Esophagus mucosa (tissue), 1 donor: Measurements from ENCODE around the gene ECI1. TPM values are rescaled to one million over a fixed set of nuclear protein-coding genes. Genes with fewer than 3 reads are reported as not detected.
A peak's percentile ranks its signal among the peaks of the same experiment; 100 is the strongest.
"Not testable (repeated sequence)": the region's sequence is repeated elsewhere in the genome, so short reads cannot be mapped to it uniquely, and the experiment has no call there.

Experiments
- ATAC-seq: fragments of 200-7000 bp; cut with Tn5 transposase; one replicate; pipeline ENCODE4 v1.9.1; 2020
- total RNA-seq: library from RNA; stranded (reverse); gene quantifications from one replicate; pipeline ENCODE4 v1.2.4, GENCODE V29; 2023
- donor health status: DM: yes; HTN: yes; CAD: no.

Gene ECI1
- total RNA-seq, 1 donor from 2014 or later, result 65.8 TPM

DNA sequence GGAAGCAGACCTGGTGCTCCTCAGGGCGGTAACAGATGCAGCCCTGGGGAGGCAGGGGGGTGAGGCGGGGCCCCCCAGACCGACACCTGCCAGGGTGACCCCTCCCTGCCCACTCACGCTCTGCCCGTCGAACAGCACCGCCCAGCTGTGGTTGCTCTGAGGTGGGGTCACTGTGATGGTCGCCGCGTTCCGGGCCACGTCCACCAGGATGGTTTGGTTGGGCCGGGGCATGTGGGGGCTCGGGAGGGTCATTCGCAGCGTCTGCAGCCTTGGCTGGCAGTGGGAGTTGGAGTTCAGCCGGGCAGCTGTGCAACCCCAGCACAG, 41.4 kb downstream of the ECI1 start:
- ATAC-seq, result no peak

DNA sequence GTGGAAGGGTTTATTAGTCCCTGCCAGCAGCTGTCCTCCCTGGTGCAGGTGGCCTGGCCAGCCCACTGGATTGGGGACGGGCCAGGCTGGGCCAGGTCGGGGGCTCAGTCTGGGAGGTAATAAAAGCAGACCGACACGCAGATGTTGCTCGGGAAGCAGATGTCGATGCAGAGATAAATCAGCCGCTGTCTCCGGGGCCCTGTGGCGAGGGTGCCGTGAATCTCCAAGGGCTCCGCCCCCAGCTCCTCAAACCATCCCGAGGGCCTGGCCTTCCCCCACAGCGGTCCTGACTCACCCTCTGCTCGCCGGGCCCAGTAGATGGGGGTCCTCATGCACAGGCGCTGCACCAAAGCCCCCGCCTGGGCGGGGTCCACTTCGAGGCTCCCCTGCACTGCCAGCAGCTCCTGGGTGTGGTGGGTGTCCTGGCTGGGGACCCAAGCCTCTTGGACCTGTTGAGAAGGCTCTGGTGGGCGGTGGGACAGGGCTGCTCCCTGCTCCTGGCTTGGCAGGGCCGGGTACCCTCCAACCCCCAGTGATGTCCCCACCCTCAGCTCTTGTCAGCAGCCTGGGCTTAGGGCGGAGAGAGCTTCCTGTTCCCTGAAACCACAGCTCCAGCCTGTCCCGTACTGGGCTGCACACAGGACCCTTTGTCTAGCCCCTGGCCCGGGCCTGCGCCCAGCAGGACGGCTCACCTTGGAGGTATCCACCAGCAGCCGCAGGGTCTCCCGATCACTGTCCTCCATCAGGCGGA, 42.0 kb downstream of the ECI1 start:
- no peak for ATAC-seq

DNA sequence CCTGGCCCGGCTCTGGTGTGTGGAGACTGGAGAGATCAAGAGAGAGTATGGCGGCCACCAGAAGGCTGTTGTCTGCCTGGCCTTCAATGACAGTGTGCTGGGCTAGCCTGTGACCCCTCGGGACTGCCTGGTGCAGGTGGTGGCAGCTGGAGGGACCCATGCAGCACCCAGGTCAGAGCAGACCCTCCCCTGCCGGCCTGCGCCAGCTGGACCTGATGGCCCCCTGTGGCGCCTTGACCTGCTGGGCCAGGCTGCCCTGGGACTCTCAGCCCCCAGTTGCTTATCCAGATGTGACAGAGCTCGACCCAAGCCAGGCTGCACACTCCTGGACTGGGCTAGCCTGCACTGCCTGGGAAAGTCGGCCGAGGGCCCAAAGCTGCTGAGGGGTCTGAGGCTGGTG, 42.6 kb downstream of the ECI1 start:
- ATAC-seq, result no peak

- no peak for ATAC-seq
Measured at GRCh38 chr16:2208308-2208707, 43.1 kb downstream of the ECI1 start.

DNA sequence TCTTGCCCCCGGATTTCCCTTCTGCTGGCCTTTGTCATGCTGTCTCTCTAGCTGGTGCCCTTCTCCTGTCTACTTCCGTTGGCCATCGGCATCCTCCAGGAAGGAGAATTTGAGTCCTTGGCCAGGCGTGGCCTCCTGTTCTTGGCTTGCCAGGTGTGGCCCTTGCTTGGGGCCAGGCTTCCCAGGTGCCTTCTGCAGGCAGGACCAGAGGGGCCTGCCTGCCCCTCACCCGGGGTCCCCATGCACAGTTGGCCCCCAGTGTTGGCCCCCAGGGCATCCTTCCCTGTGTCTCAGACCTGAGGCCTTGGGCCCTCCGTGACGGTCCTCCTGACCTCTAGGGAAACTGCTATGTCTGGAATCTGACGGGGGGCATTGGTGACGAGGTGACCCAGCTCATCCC, 43.5 kb downstream of the ECI1 start:
- no peak for ATAC-seq

- no peak for ATAC-seq
Measured at GRCh38 chr16:2206780-2207433, 44.5 kb downstream of the ECI1 start.

- no peak for ATAC-seq
Measured at GRCh38 chr16:2206420-2206779, 45.0 kb downstream of the ECI1 start.

- peak; percentile 17 for ATAC-seq
Measured at GRCh38 chr16:2205967-2206313, 45.4 kb downstream of the ECI1 start.

GRCh38 chr16:2205104-2205966, 46.1 kb downstream of the ECI1 start, which contains the start of gene MLST8:
TSS of gene MLST8 (plus strand) at chr16:2205454. CDS start at chr16:2206086, 632 bp downstream.
- ATAC-seq, result peak; percentile 90

- no peak for ATAC-seq
Measured at GRCh38 chr16:2204416-2205103, 46.8 kb downstream of the ECI1 start.

- ATAC-seq, result not testable (repeated sequence)
Measured at GRCh38 chr16:2203119-2203688, 48.2 kb downstream of the ECI1 start.

DNA sequence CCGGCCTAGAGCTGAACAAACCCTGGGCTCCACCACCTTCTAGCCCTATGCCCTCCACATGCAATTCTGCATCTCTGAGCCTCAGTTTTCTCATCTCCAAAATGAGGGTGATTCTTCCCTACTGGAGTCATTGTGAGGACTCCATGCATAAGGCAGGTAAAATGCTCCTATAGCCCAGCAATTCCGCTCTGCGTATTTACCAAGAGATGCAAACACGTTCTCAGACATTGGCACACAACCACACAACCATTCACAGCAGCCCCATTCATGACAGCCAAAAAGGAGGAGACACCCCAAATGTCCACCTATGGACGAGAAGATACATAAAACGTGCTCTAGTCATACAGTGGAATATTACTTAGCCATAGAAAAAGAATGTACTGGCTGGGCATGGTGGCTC, 51.1 kb downstream of the ECI1 start:
- ATAC-seq, result no peak

DNA sequence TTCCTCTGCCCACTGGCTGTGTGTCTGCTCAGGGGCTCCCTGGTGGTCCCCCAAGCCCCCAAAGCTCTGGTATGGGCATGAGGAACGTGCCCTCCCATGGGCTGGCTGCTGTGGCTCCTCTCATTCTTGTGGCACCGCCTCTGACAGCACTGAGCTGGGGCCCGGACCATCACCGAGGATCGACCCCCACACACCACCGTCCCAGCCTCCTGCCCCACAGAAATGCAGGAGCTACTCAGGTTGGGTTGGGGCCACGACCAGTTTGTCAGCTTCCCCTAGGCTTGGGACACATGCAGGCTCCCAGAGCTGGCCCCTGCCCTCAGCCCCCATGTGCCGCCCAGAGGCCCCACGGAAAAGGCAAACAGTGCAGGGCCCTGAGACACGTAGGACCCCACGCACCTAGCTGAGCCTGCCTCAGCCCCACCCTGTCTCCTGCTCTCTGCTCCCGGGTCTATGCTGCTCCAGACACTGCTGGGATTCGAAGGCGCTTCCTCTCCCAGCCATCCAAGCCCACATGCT, 51.7 kb downstream of the ECI1 start:
- ATAC-seq, result no peak

- no peak for ATAC-seq
Measured at GRCh38 chr16:2199095-2199494, 52.3 kb downstream of the ECI1 start.

GRCh38 chr16:2198283-2198682, 53.1 kb downstream of the ECI1 start:
- no peak for ATAC-seq

GRCh38 chr16:2197765-2198164, 53.6 kb downstream of the ECI1 start:
- ATAC-seq, result no peak

DNA sequence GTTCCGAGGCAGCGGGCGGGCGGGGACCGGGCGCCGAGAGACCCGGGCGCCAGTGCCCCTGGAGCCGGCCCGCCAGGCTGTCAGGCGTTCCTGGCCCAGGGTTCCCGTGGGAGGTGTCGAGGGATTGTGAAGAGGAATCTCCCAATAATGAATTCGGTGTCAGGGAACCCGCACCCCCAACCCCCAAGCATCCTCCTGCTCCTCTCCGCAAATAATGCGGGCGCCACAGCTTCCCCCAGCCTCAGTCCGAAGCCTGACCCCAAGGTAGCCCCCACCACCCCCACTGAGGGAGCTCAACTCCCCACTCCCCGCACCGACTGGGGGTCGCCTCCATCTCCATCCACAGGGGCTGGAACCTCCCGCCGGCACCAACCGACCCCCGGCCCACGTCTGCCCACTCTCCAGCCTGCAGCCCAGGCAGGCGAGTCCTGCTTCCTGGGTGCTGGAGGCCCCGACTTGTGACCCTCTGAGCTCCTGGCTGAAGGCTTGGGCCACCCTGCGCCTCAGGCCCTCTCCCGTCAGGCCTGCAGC, 54.3 kb downstream of the ECI1 start:
- no peak for ATAC-seq

- ATAC-seq, result no peak
Measured at GRCh38 chr16:2196162-2196980, 55.0 kb downstream of the ECI1 start, which contains the start of gene CASKIN1. TSS of gene CASKIN1 (minus strand) at chr16:2196605. CDS start at chr16:2196432, 173 bp downstream.

DNA sequence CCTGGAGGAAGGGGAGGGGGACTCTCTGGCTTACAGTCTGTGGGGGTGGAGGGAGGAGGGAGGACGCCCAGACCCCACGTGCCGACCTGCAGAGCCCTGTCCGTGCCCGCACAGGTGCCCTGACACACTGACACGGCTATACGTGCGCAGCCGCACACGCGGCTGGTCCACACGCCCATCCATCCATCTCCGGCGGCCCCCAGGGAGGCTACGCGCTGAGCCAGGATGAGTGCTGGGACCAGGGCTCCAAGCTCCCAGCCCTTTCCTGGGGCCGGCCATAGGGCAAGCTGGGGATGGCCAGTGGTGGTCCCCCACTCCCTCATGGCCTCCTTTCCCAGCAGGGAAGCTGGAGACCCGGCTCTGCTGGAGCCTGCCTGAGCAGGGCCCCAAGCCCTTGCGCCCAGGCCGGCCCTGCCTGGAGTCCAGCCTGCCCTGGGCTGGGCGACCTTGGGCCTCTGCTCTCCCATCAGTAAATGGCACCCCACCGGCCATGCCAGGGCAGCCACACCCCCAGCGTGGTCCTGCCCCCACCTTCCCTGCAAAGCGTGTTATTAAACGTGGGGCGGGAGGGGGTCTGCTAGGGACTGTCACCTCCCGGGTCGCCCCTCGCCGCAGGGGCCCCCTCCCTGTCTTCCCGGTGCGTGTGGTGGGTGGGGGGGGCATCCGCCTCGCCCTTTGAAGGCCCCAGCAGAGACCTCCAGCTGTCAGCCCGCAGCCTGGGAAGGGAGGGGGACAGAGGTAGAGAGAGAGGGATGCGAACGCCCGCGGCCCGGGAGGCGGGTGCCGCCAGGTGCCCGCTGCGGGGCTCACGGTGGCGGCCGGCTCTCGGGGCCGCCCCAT, 55.8 kb downstream of the ECI1 start:
- peak; percentile 19 for ATAC-seq

DNA sequence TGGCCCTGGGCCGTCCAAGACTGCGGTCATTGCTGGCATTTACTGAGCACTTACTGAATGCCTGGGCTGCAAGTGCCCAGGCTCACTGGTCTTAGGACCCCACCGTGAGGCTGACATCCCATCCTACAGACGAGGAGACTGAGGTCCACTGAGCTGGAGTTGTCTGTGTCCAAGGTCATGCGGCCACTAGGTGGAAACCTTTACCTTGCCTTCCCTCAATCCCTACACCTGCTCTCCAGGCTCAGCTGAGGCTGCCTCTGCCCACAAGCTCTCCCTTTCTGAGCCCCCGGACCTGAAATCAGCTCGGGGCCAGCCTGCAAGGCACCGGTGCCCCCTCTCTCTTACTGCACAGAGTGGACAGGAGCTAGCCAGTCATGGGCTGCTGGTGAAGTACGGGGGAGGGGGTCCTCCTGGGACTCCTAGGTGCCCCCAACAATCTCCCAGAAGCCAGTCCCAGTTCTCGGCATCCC, 56.5 kb downstream of the ECI1 start:
- peak; percentile 65 for ATAC-seq
